GM03348 (cell line): ENCODE measurements around the gene RPS18.
"Not testable (repeated sequence)": the region's sequence is repeated elsewhere in the genome, so short reads cannot be mapped to it uniquely, and the experiment has no call there.

Experiments used
- DNase-seq: peaks from one replicate; pipeline ENCODE4 v3.0.0; 2012; ENCODE audit warnings: low spot score

The RPS18 gene

DNA sequence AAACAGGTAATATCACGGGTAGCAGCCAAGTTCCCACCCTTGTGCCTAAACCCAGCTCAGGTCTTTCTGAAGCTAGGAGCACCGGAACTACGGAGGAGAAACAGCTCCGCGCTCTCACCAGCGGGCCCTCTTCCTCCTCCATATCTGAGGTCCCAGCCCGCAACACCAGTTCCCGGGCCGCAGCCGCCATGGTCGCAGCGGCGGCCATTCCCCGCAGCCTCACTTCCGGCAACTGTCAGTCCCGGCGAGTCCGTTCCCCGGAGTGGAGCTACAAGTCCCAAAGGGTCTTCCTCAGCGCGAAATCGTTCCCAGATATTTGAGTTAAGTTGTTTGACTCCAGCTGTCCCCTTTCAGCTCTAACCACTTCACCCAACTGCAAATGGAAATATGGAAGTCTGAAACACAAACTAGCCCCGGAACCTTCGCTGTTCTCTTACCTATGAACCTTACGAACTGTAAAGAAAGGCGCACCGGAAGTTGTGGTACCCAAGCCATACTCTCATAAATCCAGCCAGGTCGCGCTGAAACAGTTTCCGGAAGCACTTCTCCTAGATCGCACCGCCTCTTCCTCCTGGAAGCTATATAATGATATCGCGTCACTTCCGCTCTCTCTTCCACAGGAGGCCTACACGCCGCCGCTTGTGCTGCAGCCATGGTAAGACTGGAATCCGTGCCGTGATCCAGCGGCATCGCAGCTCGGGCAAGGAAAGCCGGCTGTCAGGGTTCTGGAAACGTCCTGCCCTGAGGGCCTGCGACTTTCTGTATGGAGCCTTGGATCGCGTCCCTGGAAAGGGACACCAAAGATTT is at the start of gene RPS18, which contains the start of gene VPS52:
TSS of gene RPS18 (plus strand) at position 608 of the 807 bp plus-strand sequence. CDS start at position 653, 45 bp downstream.
TSS of gene VPS52 (minus strand) at position 409 of the 807 bp plus-strand sequence. CDS start at position 208, 201 bp downstream.
- peak; percentile 94 for DNase-seq

DNA sequence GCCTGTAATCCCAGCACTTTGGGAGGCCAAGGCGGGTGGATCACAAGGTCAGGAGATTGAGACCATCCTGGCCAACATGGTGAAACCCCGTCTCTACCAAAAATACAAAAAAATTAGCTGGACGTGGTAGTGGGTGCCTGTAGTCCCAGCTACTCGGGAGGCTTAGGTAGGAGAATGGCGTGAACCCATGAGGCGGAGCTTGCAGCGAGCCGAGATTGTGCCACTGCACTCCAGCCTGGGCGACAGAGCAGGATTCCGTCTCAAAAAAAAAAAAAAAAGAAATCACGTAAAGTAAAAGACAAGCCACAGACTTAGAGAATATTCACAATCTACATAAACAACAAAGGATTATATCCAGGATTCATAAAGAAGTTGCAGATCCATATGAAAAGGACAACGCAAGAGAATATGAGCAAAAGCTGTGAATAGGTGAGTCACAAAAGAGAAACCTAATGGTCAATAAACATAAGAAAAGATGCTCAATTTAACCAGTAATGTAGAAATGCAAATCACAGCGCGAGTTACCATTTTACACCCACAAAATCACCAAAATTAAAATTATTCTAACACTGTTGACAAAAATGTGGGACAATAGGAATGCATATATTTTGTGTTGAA is 45.3 kb upstream of the RPS18 start:
- DNase-seq = not testable (repeated sequence)

DNA sequence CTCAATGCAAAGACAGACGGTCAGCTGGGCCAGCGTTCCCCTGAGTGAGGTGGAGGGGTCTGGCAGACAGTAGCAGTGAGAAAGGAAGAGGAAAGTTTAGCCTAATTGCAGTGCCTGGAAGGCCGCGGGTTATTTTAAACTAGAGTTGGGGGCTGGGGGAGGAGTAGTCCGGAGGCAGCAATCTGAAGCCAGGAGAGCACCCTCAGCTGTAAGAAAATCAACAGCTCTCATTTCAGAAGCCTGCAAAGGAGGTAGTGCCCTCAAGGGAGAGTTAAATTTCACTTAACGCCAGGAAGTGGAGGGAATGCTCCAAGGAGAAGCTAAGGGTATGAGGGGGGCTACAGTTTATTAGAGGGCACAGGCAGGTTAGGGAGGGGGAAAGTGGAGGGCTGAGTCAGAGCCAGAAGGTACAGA is 36.6 kb upstream of the RPS18 start:
- DNase-seq = no peak

DNA sequence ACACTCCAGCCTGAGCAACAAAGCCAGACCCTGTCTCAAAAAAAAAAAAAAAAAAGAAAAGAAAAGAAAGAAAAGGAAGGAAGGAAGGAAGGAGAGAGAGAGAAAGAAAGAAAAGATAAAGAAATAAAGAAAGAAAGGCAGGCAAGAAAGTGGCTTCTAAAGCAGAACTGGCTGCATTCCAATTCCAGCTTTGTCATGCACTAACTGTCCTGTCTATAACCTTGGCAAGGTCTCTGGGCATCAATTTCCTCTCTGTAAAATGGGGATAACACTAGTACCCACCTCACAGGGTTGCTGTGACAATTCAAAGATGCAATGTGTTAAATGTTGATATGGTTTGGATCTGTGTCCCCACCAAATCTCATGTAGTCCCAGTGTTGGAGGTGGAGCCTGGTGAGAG is 35.5 kb upstream of the RPS18 start:
- no peak for DNase-seq

DNA sequence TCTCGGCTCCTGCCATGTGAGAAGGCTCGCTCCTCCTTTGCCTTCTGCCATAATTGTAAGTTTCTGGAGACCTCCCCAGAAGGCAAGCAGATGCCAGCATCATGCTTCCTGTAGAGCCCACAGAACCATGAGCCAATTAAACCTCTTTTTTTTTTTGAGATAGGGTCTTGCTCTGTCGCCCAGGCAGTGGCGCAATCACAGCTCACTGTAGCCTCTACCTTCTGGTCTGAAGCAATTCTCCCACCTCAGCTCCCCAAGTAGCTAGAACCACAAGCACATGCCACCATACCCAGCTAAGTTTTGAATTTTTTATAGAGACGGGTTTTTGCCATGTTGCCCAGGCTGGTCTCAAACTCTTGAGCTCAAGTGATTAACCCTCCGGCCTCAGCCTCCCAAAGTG is 35.0 kb upstream of the RPS18 start:
- DNase-seq = no peak

DNA sequence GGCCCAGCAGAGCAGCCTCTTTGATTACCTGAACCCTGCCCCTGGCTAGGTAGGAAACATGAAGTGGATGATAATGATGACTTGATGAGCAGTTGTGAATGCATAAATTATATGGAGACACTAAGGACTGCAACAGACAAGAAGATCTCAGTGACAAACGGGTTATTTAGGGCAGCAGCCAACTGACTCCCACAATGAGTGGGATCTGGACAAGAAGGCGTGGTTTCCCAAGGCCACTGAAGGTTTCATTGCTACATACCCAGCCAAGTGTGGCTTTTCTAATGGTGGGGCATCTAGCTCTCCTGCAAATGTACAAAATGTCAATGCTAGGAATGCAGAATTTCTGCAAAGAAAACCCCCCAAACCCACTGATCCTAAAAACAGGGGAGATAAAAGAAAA is 34.1 kb upstream of the RPS18 start:
- DNase-seq = no peak

DNA sequence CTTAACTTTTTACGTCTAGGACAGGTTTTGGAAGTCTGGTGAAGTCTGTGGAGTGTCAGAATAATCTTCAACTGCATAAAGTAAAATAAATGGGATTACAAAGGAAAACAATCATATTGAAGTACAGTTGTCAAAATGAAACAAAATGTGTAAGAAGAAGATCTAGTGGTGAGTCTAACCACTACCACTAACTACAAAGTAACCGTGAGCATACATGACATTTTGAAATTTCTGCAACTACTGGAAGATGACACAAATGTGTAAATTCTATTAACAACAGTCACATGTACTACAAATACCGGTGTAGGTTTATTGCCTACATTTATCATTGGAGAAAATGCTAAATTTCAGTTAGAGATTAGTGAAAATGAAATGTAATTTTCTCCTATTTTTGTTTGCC is 29.9 kb upstream of the RPS18 start:
- DNase-seq = no peak

DNA sequence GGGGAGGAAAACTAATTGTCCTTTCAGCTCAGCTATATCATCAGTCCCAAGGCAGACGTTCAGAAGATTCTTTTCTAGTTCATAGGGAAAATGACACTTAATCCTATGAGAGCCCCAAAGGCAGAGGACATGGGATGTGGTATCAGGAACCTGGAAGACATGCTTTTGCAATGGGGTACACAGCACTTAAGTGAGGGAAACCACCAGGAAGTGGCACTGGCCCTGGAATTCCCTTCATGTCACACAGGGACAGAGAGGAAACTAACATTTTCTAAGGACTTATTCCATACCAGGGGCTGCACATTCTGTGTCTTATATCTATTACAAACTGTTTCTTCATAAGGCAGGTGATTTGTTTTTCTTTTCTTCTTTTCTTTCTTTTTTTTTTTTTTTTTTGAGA is 28.4 kb upstream of the RPS18 start:
- no peak for DNase-seq

DNA sequence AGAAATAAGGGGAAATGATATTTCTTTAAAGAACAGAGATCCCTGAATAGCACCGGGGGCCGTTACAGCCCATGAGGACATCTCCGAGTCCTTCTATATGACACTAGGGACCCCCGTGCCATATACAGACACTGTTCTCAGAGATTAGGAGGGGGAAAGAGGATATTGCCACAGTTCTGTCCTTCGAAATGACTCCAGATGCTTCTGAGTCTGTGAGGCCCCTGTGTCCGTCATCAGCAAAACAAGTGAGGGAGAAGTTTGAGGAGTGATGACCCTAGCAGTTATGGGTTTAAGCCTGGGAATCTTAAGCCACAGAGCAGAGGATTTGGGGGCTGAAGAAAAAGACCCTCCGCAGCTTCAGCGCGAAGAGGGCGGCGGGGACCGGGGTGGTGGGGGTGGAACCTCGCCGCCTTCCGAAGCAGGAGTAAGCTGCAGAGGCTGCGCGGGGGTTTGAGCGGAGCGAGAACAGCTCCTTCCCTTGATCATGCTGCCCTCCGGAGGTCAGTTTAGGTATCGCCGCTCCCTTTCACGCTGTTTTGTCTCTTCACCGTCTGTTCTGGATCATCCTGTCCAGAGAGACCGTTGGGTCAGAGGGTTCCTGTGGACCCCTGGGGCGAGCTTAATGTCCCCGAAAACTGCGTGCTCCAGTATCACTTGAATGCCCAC is 23.8 kb upstream of the RPS18 start:
- peak; percentile 87 for DNase-seq

DNA sequence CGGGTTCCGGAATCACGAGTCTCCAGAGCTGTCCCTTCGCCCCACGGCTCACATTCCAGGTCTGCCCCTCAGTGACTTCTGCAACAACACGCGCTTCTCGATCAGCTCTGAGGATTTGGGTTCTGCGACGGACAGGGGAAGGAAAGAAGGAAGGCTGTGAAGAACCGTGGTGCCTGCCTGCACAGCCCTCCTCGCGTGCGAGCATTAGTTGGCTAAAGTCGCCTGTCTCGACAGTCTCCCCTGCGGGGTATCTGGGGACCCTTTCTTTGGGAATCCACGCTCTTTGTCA is 23.3 kb upstream of the RPS18 start:
- DNase-seq = no peak

DNA sequence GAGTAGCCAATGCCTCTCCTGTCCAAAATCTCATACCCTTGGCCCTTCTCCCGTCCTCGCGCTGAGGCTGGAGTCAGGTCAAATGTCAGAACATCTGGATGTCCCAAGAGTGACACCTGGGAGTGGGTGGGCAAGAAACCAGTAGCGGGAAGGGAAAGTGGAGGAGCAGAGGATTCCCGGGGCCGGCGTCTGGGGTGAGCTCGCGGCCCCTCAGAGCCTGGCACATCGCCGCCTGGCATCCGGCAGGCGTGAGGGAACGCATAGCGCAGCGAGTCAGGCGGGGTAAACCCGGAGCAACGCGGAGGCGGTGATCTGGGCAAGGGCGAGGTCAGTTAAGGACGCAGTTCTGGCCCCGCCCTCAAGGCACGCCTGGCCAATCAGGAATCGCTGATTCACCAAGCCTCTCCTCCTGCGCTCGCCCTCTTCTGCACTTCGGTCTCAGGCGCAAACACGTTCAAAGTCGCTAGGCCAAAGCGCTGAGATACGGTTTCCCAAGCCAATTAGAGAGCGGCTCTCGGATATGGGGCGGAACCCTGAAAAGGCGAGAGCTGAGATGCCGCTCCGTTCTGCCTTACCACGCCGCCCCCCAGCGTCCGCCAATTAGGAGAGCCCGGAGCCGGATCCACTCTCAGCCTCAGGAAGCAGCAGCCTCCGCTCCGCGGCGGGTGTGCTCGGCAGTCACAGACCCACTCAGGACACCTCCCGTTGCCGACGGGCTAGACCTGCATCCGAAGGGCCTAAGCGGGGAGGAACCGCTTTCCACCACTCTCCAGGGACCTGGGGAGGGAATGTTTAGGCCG is 22.7 kb upstream of the RPS18 start:
- DNase-seq = peak; percentile 95

DNA sequence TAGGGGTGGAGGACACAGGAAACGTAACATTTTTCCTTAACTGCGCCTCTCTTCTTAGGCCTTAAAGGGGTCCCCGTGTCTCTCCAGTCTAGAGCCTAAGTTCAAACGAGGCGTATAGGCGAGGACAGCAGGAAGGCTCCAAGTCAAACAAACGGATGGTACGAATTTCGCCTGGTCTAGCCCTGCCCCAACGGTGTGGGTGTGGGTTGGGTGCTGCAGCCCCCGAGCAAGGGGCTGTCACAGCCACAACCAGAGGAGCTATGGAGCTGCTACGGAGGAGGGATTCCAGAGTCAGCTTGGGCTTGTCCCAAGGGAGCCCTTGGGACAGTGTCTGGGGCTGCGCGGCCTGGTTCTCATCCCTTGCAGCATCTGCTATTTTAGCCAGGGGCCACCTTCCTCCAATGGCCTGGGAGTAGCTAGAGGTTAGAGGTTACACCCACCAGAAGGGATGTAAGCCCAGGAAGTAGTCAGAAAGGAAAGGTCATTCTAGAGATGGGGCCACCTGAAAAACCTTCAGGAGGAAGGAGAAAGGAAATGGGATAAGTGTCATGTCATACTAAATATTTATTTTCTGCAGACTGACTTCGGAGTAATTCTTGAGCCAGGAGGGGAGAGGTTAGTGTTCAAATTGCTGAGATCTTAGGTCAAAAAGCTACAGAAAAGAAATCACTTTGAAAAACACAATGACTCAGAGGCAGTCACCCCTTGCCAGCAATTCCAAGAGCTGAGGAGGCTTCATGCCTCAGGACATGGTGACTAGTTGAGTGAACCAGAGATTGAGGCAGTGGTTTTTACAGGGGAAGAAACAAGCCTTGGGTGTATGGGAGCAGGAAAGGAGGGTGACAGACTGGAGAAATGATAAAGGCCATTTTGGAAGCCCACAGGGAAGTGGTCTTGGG is 21.9 kb upstream of the RPS18 start:
- DNase-seq = peak; percentile 54

DNA sequence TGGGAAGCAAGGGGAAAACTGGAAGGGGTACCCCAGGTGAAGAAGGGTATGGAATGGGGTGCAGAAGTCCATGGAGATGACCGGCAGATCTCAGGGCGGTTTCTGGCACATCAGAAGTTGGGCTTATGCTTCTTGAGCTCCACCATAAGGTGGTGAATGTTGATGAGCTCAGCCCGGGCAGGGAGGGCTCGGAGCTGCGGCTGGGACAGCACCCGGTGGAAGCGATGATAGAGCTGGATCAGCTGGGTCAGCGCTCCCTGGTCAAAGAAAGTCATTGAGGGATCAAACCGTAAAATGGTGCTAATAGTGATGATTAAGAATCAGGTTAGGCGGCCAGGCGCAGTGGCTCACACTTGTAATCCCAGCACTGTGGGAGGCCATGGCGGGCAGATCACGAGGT is 21.1 kb upstream of the RPS18 start:
- no peak for DNase-seq

DNA sequence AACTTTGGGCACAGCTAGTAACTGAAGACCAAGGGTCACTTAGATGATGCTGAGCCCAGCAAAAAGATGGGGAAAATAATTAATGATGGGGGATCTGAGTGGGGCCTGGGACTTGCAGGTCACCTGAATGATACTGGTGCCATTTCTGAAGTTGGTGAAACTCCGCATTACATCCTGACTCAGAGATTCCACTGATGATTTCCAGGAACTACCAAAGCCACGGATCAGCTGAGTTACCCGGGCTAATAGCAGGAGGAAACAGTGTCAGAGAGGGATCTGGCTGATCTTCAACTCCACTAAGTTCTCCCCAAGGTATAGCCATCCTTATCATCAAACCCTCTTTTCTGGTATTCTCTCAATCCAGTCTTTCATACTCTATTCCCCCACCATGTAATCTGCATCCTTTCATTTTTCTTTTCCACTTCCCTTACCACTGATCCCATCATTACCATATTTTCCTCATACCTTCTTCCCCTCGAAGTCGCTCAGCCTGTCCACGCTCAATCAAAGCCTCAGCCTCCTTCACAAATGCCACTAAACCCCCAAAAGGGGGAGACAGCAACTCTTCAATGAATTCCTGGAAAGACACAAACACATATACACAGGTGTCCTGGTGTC is 20.4 kb upstream of the RPS18 start:
- DNase-seq = no peak

DNA sequence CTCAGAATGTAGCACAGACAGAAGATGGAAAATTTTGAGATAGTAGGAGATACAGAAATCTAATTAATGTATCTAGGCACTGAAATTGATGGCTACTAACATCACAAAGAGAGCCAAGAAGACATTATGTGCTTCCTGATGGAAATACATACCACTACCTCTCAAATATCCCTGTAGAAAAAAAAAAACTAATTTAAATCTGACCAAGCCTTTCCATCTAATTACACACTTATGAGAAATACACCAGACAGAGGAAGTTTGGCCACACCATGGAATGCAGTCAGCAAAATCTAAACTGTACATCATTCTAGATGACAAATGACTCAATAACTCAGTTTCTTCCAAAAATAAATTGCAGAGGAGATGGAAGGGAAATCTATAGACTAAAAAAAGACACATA is 19.1 kb upstream of the RPS18 start:
- DNase-seq = peak; percentile 37

DNA sequence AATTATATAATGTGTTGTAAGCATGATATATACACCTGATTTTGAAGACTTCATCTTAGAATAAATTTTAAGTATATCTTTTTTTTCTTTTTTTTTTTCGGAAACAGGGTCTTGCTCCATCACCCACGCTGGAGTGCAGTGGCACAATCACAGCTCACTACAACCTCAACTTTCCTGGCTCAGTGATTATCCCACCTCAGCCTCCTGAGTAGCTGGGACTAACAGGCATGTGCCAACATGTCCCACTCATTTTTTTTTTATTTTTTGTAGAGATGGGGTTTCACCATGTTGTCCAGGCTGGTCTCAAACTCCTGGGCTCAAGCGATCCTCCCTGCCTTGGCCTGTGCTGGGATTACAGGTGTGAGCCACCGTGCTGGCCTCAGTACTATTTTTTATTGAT is 17.3 kb upstream of the RPS18 start:
- no peak for DNase-seq

DNA sequence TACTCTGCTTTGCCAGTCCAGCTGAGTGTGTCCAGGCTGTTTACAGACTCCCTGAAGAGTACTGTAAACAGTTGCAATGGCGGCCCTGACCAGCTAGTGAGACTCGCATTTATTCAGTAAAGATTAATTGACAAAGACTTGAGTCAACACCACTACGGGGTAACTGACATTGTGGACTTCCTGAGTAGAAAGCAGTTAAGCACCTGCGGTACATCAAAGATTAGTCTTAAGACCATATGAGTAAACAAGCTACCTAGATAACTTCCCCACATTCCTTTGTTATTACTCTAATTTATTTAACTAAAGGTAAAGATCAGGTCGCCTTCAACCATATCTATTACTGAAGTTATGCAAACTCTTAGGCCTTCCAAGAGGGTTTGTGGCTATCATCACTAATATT is 12.8 kb upstream of the RPS18 start:
- no peak for DNase-seq

DNA sequence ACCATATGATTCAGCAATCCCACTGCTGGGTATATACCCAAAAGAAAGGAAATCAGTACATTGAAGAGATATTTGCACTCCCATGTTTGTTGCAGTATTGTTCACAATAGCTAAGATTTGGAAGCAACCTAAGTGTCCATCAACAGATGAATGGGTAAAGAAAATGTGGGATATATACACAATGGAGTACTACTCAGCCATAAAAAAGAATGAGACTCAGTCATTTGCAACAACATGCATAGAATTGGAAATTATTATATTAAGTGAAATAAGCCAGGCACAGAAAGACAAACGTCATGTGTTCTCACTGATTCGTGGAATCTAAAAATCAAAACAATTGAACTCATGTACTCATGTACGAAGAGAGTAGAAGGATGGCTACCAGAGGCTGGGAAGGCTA is 9.4 kb upstream of the RPS18 start:
- not testable (repeated sequence) for DNase-seq

DNA sequence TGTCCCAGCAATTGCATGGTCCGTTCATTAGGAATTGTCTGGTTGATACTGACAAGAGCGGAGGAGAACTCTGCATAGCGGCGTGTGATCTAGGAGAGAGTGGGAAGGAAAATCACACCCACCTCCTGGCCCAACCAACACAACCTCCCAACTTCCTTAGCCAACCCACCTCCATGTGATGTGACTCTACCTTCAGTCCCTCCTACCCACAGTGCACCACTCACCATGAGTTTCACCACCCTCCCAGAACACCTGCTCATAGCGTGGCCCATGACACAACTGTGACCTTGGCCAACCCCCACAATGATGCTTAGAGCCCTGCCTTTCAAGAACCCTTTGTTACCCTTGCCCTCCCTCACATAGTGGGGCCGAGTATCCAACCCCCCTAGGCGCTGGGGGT is 7.9 kb upstream of the RPS18 start:
- no peak for DNase-seq

DNA sequence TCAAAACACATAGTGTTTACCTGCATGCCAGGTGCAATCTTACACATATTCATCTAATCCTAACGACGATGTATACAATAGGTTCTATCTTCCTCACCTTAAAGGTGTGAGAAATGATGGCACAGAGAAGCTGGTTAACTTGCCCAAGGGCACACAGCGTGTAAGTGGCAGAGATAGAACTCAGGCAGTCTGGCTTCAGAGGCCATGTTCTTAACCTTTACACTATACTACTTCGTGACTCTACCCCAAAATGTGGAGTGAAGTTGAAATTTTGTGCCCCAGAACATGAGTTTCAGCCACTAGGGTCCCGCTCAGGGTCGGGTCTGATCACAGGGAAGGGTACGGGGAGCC is 783 bp upstream of the RPS18 start:
- no peak for DNase-seq
